Activated CD4-positive, alpha-beta T cell treated with anti-CD3 and anti-CD28 coated beads for 36 hours (primary cell): ENCODE data around the gene SLC12A7. TPM values are rescaled to one million over a fixed set of nuclear protein-coding genes. Genes with fewer than 3 reads are reported as not detected.

ENCODE experiments used
- ATAC-seq: fragments of 200-7000 bp; cut with Tn5 transposase; one replicate; pipeline ENCODE4 v1.10.0; 2021; ENCODE audit warnings: mild to moderate bottlenecking, moderate library complexity
- CTCF ChIA-PET: fragments of 350-600 bp; sonication (Branson Sonifier 250); formaldehyde crosslinking; loops from one replicate; lab custom pipeline; 2021; ENCODE audit warnings: antibody characterized with exemption; lab: Charles Lee
- POLR2A ChIA-PET: fragments of 350-600 bp; sonication (Branson Sonifier 250); formaldehyde crosslinking; loops from one replicate; lab custom pipeline; 2021; ENCODE audit warnings: antibody characterized with exemption, inconsistent platforms; lab: Charles Lee
- DNase-seq: peaks from one replicate; pipeline ENCODE4 v3.0.0-alpha.2; 2020
- H3K27ac Mint-ChIP-seq: one replicate; pipeline ENCODE4 v1.8.0; 2021; ENCODE audit warnings: mixed read lengths
- H3K27me3 Mint-ChIP-seq: one replicate; pipeline ENCODE4 v1.8.0; 2021; ENCODE audit warnings: mixed read lengths
- H3K36me3 Mint-ChIP-seq: one replicate; pipeline ENCODE4 v1.8.0; 2021; ENCODE audit warnings: low read depth, mixed read lengths
- H3K4me1 Mint-ChIP-seq: one replicate; pipeline ENCODE4 v1.8.0; 2021; ENCODE audit warnings: mixed read lengths
- H3K4me3 Mint-ChIP-seq: one replicate; pipeline ENCODE4 v1.8.0; 2021; ENCODE audit warnings: mild to moderate bottlenecking, moderate library complexity, mixed read lengths
- H3K9me3 Mint-ChIP-seq: one replicate; pipeline ENCODE4 v1.8.0; 2021; ENCODE audit warnings: low read depth, mixed read lengths
- intact Hi-C, 2 experiments: fragments of 100-400 bp; cut with DNase I in 1 of 2; cut with micrococcal nuclease in 1 of 2; formaldehyde crosslinking; loops; one replicate each; pipeline versions ENCODE4 v1.14.2 to v1.15.1; 2022 to 2024; cut with DNase I, micrococcal nuclease
- total RNA-seq, 2 experiments: library from RNA; stranded (reverse); gene quantifications; one replicate each; pipeline ENCODE4 v1.2.3, GENCODE V29; 2021

The SLC12A7 gene
- total RNA-seq, 2 experiments from 2014 or later, result 18.5 to 21.6 TPM

- Mint-ChIP-seq H3K36me3 (peaks cover 5% of the 10 kb centered on the region), H3K4me3 (no peak overlapping the region), H3K4me1 (no peaks in the 10 kb centered on the region), H3K27me3 (no peaks in the 10 kb centered on the region), H3K9me3 (no peaks in the 10 kb centered on the region), H3K27ac (no peak overlapping the region)
- POLR2A ChIA-PET, result no interaction called here
- DNase-seq (no peak), ATAC-seq (no peak)
- intact Hi-C loops, result no loop called here
- CTCF ChIA-PET, result no interaction called here
Observed at GRCh38 chr5:1055896-1056610, 55.8 kb downstream of the SLC12A7 start.

DNA sequence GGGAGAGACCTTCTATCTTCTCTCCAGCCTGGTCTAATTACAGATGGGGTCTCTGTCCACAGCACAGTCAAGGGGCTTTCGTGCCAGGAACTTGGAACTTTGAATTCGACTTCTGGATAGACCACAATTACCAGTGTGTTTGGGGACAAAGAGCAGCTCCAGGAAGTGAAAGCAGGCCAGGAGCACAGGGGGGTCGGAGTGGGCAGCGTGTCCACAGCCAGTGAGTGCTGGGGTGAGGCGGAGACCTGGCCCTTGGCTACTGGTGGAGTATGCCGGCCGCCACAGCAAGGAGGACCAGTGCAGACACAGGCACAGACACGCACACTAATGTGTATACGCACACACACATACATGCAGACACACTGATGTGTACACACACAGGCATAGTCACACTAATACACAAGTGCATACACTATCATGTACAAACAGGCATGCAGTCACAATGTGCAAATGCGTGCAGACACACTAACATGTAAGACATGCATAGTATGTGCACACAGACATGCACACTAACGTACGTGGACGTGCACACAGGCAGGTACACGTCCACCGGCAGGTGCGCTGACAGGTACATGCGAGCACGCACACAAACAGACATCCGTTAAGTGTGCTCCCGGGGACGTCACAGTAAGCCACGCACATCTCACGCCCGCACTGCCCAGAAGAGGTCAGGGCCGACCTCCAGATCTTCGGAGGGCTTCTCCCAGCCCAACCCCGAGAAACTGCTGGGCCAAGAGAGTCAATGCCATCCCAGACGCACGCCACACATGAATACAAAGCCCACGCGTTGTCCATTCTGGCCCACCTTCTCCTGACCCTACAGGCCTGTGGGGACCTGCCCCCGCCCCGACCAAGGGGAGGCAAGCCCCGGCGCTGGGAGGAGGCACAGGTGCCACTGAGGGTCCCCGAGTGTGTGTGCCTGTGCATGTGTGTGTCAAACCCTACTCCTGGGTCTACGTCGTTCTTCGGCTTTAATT is 56.8 kb downstream of the SLC12A7 start:
- intact Hi-C loops, result no loop called here
- POLR2A ChIA-PET, result no interaction called here
- H3K9me3 Mint-ChIP-seq, result no peaks in the 10 kb centered on the region
- no peaks in the 10 kb centered on the region for H3K27me3 Mint-ChIP-seq
- H3K36me3 Mint-ChIP-seq, result peaks cover 5% of the 10 kb centered on the region
- DNase-seq, result no peak
- H3K4me3 Mint-ChIP-seq, result no peak overlapping the region
- CTCF ChIA-PET, result no interaction called here
- H3K4me1 Mint-ChIP-seq, result no peaks in the 10 kb centered on the region
- H3K27ac Mint-ChIP-seq, result no peak overlapping the region
- no peak for ATAC-seq

- ChIA-PET POLR2A (no interaction called here), CTCF (no interaction called here)
- Mint-ChIP-seq H3K27me3 (no peaks in the 10 kb centered on the region), H3K36me3 (peaks cover 5% of the 10 kb centered on the region), H3K4me3 (no peak overlapping the region), H3K9me3 (no peaks in the 10 kb centered on the region), H3K4me1 (no peaks in the 10 kb centered on the region), H3K27ac (no peak overlapping the region)
- ATAC-seq (no peak), DNase-seq (no peak)
- intact Hi-C loops, result no loop called here
Observed at GRCh38 chr5:1054018-1054798, 57.7 kb downstream of the SLC12A7 start.

DNA sequence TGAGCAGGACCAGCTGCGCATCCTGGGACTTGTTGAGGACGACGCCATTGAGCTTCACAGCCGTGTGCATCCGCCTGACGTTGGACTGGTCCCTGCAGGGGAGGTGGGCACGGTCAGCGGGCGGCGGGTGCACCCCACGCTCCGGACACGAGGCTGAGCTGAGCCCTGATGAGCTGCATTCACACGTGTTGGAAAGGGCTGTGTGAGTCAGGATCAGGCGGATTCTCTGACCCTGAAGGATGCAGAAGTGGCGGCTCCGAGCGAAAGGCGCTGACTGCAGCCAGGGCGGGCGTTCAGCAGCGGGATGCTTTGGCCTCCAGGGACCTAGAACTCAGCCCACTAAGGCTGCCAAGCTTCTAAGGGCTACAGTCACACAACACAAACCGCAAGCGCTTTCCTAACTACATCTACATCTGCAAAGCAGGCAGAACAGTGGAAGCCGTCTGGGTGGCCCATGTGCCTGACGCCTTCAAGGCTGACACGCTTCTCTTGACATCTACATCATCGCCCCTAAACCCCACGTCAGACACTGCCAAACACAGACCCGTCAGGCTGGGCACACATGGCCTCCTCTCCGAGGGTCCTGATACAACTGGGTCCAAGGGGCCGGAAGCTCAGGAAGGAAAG is 58.4 kb downstream of the SLC12A7 start:
- no peaks in the 10 kb centered on the region for H3K27me3 Mint-ChIP-seq
- ChIA-PET POLR2A (no interaction called here), CTCF (no interaction called here)
- intact Hi-C loops, result no loop called here
- no peak overlapping the region for H3K4me3 Mint-ChIP-seq
- ATAC-seq (no peak), DNase-seq (no peak)
- peaks cover 5% of the 10 kb centered on the region for H3K36me3 Mint-ChIP-seq
- peaks cover 1% of the 10 kb centered on the region for H3K9me3 Mint-ChIP-seq
- H3K27ac Mint-ChIP-seq, result no peak overlapping the region
- no peaks in the 10 kb centered on the region for H3K4me1 Mint-ChIP-seq

- intact Hi-C loops, result no loop called here
Observed at GRCh38 chr5:1052641-1053390, 59.0 kb downstream of the SLC12A7 start.

GRCh38 chr5:1052076-1052475 is 59.8 kb downstream of the SLC12A7 start:
- CTCF ChIA-PET, result interaction anchor here (0.6 kb wide), 1 partner anchor 93 kb away, joined by 3 read pairs; no protein-coding TSS in a partner anchor
- intact Hi-C loops, result no loop called here

More at GRCh38 chr5:1052641-1053390, 59.0 kb downstream of the SLC12A7 start:
- H3K27me3 Mint-ChIP-seq, result no peaks in the 10 kb centered on the region
- ATAC-seq (no peak), DNase-seq (no peak)
- H3K27ac Mint-ChIP-seq, result no peak overlapping the region
- H3K4me1 Mint-ChIP-seq, result no peaks in the 10 kb centered on the region
- H3K36me3 Mint-ChIP-seq, result peaks cover 5% of the 10 kb centered on the region
- H3K9me3 Mint-ChIP-seq, result peaks cover 8% of the 10 kb centered on the region
- ChIA-PET POLR2A (no interaction called here), CTCF (no interaction called here)
- H3K4me3 Mint-ChIP-seq, result no peak overlapping the region

GRCh38 chr5:1051366-1051720 is 60.5 kb downstream of the SLC12A7 start:
- POLR2A ChIA-PET, result no interaction called here
- Mint-ChIP-seq H3K27me3 (no peaks in the 10 kb centered on the region), H3K4me1 (no peaks in the 10 kb centered on the region), H3K4me3 (no peak overlapping the region), H3K9me3 (peaks cover 23% of the 10 kb centered on the region), H3K27ac (no peak overlapping the region), H3K36me3 (peaks cover 5% of the 10 kb centered on the region)
- DNase-seq (no peak), ATAC-seq (no peak)
- intact Hi-C loops, result no loop called here
- CTCF ChIA-PET, result no interaction called here

More at GRCh38 chr5:1052076-1052475, 59.8 kb downstream of the SLC12A7 start:
- no peak for ATAC-seq
- POLR2A ChIA-PET, result no interaction called here
- DNase-seq, result no peak
- peaks cover 16% of the 10 kb centered on the region for H3K9me3 Mint-ChIP-seq
- H3K36me3 Mint-ChIP-seq, result peaks cover 5% of the 10 kb centered on the region
- H3K27me3 Mint-ChIP-seq, result no peaks in the 10 kb centered on the region
- no peak overlapping the region for H3K27ac Mint-ChIP-seq
- H3K4me3 Mint-ChIP-seq, result no peak overlapping the region
- H3K4me1 Mint-ChIP-seq, result no peaks in the 10 kb centered on the region

- CTCF ChIA-PET, result no interaction called here
- ATAC-seq, result no peak
- no peak overlapping the region for H3K4me3 Mint-ChIP-seq
- peaks cover 29% of the 10 kb centered on the region for H3K9me3 Mint-ChIP-seq
- H3K27me3 Mint-ChIP-seq, result no peaks in the 10 kb centered on the region
- POLR2A ChIA-PET, result no interaction called here
- DNase-seq, result no peak
- no peak overlapping the region for H3K27ac Mint-ChIP-seq
- intact Hi-C loops, result no loop called here
- H3K4me1 Mint-ChIP-seq, result no peaks in the 10 kb centered on the region
- peaks cover 5% of the 10 kb centered on the region for H3K36me3 Mint-ChIP-seq
Observed at GRCh38 chr5:1050423-1051365, 61.2 kb downstream of the SLC12A7 start.

GRCh38 chr5:1048861-1049838 is 62.7 kb downstream of the SLC12A7 start:
- intact Hi-C loops, result no loop called here
- Mint-ChIP-seq H3K9me3 (peaks cover 45% of the 10 kb centered on the region), H3K27me3 (no peaks in the 10 kb centered on the region), H3K27ac (no peak overlapping the region), H3K4me1 (no peaks in the 10 kb centered on the region), H3K36me3 (peaks cover 8% of the 10 kb centered on the region), H3K4me3 (no peak overlapping the region)
- POLR2A ChIA-PET, result no interaction called here
- DNase-seq (no peak), ATAC-seq (peak; percentile 13)
- CTCF ChIA-PET, result no interaction called here
